Astrocyte (in vitro differentiated cells and primary cell): Measurements from ENCODE around the gene ATP9A.

Experiments
- EZH2 ChIP-seq: IDR thresholded peaks from 2 replicates; pipeline ENCODE4 v1.6.1; 2012; ENCODE audit warnings: mild to moderate bottlenecking, low read length, inconsistent platforms; ENCODE audit not compliant: insufficient read depth
- TF ChIP-seq, protein P1 (sequence below): IDR thresholded peaks from 2 replicates; pipeline ENCODE4 v1.5.1; 2011; ENCODE audit warnings: low read depth, mild to moderate bottlenecking, inconsistent platforms, low read length, moderate library complexity; ENCODE audit not compliant: insufficient read depth

DNA sequence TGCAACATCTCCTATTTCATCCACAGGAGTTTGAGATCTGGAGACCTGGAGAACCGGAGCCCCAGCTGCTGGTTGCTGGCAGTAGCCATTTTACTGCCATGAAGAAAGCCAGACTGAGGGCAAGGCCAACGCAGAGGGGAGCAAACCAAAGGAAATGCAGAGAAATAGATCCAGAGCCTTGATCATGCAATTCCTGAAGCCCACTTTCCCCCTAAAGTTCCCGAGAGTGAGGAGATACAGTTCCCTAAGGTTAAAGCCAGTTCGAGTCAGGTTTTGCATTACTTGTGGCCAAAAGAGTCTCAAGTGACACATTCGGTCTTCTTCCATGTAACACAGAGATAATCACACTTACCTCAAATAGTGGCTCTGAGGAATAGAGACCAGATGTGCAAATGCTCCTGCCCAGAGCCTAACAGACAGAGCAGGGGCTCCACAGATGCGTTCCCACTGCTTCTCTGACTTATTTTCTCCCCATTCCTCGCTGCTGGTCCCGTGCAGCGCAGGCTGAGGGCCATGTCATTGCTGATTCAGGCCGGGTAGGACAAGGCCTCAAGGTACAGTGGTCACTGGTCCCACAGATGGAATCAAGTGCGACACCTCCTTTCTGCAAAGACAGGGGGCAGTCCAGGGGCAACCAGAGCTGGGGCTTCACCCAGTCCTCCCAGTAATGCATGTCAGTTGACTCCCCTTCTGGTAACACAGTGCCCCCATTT lies 190.6 kb downstream of the ATP9A start:
- TF ChIP-seq, protein P1, sequence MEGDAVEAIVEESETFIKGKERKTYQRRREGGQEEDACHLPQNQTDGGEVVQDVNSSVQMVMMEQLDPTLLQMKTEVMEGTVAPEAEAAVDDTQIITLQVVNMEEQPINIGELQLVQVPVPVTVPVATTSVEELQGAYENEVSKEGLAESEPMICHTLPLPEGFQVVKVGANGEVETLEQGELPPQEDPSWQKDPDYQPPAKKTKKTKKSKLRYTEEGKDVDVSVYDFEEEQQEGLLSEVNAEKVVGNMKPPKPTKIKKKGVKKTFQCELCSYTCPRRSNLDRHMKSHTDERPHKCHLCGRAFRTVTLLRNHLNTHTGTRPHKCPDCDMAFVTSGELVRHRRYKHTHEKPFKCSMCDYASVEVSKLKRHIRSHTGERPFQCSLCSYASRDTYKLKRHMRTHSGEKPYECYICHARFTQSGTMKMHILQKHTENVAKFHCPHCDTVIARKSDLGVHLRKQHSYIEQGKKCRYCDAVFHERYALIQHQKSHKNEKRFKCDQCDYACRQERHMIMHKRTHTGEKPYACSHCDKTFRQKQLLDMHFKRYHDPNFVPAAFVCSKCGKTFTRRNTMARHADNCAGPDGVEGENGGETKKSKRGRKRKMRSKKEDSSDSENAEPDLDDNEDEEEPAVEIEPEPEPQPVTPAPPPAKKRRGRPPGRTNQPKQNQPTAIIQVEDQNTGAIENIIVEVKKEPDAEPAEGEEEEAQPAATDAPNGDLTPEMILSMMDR = no peak
- TF ChIP-seq EZH2 = no peak
